ENCODE data around the gene ANKRD44. TPM values are rescaled to one million over a fixed set of nuclear protein-coding genes. Genes with fewer than 3 reads are reported as not detected.

The ANKRD44 gene
- total RNA-seq, 1 donor: 29.2 TPM

DNA sequence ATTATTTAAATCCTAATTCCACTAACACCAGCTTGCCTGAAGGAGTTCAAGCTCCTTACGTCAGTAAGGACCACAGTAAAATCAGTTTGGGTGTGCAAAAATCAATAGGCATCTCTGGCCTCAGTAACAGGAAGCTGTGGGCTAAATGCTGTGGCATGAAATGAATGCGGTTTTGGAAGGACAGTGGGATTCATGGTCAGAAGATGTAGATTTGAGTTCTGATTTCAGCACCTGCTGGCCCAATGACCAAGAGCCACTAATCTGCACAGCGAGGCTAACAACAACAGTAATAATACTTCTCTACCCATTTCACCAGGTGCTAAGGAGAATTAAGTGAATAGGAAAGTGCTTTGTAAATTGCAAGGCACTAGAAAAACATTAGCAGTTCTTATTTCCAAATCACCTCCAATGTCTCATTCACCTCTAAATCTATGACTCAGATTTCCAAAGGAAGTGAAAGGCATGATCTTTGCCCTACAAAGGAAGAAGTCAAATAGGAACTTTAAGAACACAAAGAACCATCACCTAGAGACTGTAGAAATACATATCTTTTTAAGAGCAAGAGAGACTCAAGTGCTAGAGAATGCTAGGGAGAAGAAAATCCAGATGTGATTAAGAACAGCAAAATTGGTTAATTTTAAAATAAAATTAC lies 172.6 kb downstream of the ANKRD44 start:
- H3K4me3 ChIP-seq (ENCODE audit: low read depth, low read length): no peak overlapping the region
- no peak for DNase-seq (ENCODE audit: low read depth)
- TF ChIP-seq, protein P1, sequence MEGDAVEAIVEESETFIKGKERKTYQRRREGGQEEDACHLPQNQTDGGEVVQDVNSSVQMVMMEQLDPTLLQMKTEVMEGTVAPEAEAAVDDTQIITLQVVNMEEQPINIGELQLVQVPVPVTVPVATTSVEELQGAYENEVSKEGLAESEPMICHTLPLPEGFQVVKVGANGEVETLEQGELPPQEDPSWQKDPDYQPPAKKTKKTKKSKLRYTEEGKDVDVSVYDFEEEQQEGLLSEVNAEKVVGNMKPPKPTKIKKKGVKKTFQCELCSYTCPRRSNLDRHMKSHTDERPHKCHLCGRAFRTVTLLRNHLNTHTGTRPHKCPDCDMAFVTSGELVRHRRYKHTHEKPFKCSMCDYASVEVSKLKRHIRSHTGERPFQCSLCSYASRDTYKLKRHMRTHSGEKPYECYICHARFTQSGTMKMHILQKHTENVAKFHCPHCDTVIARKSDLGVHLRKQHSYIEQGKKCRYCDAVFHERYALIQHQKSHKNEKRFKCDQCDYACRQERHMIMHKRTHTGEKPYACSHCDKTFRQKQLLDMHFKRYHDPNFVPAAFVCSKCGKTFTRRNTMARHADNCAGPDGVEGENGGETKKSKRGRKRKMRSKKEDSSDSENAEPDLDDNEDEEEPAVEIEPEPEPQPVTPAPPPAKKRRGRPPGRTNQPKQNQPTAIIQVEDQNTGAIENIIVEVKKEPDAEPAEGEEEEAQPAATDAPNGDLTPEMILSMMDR (IDR thresholded peaks at IDR 0.05; ENCODE audit: insufficient read depth, low read length): no peak

DNA sequence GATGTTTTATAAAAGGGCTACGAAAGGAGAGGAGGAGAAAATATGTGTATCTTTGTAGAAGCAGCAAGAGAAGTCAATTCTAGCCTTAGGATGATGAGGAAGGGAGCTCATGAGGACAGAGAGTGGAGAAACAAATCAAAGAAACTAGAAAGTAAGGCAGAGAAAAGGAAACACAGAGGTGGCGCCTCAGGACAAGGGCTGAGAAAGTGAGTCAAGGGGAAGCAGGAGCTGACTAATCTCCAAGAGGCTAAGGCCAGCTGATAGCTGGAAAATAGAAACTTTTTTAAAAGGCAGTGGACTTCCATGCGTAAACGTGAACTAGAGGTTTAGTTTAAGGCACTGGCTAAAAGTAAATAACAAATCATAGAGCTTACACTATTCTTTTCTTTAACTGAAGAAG lies 173.3 kb downstream of the ANKRD44 start:
- no peak overlapping the region for H3K4me3 ChIP-seq (ENCODE audit: low read depth, low read length)
- peak; percentile 61 for DNase-seq (ENCODE audit: low read depth)
- TF ChIP-seq, protein P1 (IDR thresholded peaks at IDR 0.05; ENCODE audit: insufficient read depth, low read length): no peak

- DNase-seq (ENCODE audit: low read depth): peak; percentile 25
- TF ChIP-seq, protein P1 (IDR thresholded peaks at IDR 0.05; ENCODE audit: insufficient read depth, low read length): no peak
- no peak overlapping the region for H3K4me3 ChIP-seq (ENCODE audit: low read depth, low read length)
These were observed 174.1 kb downstream of the ANKRD44 start for GRCh38 chr2:197136452-197136851.

- DNase-seq (ENCODE audit: low read depth): no peak
- no peak overlapping the region for H3K4me3 ChIP-seq (ENCODE audit: low read depth, low read length)
- TF ChIP-seq, protein P1 (IDR thresholded peaks at IDR 0.05; ENCODE audit: insufficient read depth, low read length): no peak
These were observed 174.8 kb downstream of the ANKRD44 start for GRCh38 chr2:197135806-197136205.

DNA sequence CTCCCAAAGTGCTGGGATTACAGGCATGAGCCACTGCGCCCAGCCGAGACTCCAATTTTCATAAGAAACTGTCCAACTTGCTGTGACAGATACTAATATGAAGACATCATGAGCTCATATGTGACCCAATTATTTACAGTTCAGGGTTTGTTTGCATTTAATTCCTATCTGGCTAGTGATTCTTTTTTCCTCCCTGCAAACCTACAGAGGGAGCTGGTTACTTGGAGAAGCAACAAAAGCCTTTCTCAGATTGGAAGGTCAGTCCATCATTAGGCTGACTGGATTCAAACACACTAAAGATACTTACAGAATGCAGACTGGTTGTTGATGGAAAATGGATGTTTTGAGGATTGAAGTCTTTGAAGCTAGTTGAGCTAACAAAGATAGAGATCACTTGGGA lies 176.4 kb downstream of the ANKRD44 start:
- no peak overlapping the region for H3K4me3 ChIP-seq (ENCODE audit: low read depth, low read length)
- TF ChIP-seq, protein P1 (IDR thresholded peaks at IDR 0.05; ENCODE audit: insufficient read depth, low read length): no peak
- no peak for DNase-seq (ENCODE audit: low read depth)

DNA sequence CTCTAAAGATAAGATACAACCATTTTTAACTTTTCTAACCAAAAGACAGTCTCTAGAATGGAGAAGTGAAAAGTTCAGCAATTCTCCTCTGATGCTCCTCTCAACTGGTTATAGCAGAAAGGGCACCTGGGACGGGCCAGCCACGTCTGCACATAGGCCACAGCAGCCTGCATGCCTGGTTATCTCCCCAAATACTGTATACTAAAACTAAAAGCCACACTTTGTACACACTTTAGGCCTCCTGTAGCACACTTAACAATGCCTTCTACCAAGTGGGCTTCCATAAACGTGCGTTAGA lies 179.1 kb downstream of the ANKRD44 start:
- TF ChIP-seq, protein P1 (IDR thresholded peaks at IDR 0.05; ENCODE audit: insufficient read depth, low read length): no peak
- DNase-seq (ENCODE audit: low read depth): no peak

GRCh38 chr2:197130318-197130717 lies 180.3 kb downstream of the ANKRD44 start:
- TF ChIP-seq, protein P1 (IDR thresholded peaks at IDR 0.05; ENCODE audit: insufficient read depth, low read length): no peak
- no peak overlapping the region for H3K4me3 ChIP-seq (ENCODE audit: low read depth, low read length)
- no peak for DNase-seq (ENCODE audit: low read depth)

More for the DNA sequence above, 179.1 kb downstream of the ANKRD44 start:
- no peak overlapping the region for H3K4me3 ChIP-seq (ENCODE audit: low read depth, low read length)

Data from fibroblast of the aortic adventitia (primary cell).